ENCODE measurements around the gene C5.
A peak's percentile ranks its signal among the peaks of the same experiment; 100 is the strongest.
"Not testable (repeated sequence)": the region's sequence is repeated elsewhere in the genome, so short reads cannot be mapped to it uniquely, and the experiment has no call there.

The C5 gene

DNA sequence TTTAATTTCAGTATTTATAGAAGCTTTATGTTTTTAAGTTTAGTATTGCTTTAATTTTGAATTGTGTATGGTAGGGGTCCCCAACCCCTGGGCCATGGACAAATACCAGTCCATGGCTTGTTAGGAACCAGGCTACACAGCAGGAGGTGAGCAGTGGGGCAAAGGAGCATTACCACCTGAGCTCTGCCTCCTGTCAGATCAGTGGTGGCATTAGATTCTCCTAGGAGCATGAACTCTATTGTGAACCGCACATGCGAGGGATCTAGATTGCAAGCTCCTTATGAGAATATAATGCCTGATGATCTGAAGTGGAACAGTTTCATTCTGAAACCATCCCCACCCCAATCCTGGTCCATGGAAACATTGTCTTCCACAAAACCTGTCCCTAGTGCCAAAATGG is 1.9 kb downstream of the C5 start:
- DNase-seq: no peak

DNA sequence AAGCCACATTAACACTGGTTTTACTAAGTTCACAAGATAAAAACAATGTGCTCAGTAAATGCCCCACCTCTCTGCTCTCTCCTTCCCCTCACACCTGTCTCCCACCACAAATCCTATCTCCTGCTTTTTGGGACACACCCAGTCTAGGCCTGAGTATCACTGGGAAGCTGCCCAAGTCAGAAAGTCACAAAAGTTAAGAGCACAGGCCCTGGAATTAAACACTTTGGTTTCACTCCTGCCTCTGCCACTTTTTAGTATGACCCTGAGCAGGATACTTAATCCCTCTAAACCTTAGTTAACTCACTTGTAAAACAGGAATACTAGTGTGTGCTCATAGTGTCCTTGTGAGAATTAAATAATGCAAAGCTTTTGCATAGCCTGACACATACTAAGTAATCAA is 11.3 kb downstream of the C5 start:
- no peak for DNase-seq

DNA sequence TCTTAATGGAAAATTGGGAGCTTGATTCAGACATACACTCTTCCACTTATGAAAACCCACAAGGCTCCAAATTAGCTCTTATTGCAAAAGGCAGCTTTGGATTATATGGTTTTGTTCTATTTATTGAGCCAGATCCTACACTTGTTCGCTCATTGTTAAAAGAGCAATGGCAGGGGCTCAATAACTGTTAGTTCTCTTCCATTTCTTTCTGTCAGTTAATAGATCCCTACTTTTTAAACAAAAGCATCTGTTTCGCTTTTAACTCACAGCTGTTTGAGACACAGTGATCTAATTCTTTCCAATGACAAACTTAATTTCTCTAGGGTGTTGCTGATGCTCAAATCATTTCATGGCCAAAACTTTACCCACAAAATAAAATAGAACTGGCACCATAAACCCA is 11.7 kb downstream of the C5 start:
- DNase-seq: no peak

DNA sequence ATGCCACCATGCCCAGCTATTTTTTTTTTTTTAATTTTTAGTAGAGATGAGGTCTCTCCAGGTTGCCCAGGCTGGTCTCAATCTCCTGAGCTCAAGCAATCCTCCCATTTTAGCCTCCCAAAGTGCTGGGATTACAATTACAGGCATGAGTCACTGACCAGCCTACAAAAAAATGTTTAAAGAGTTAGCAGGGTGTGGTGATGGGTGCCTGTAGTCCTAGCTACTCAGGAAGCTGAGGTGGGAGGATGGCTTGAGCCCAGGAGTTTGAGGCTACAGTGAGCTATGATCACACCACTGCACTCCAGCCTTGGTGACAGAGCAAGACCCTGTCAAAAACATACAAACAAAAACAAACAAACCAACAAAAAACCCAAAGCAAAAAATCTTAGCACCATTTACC is 14.4 kb downstream of the C5 start:
- not testable (repeated sequence) for DNase-seq

DNA sequence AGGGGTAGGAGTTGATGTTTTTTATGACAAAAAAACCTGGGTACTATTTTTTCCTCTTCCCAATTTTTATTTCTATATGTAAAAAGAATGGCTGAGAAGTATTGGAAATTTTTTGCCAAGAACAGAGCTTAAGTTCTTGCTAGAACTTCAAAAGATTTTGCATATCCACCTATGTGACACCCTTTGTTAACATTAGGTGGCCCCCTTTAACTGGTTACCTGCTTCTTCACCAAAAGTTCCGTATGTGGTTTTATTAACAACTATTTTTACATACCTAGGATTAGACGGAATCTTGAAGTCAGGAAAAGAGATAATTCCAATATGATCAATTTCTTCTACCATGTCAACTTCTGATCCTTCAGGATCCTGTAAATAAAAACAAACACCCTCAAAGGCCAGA is 15.5 kb downstream of the C5 start:
- no peak for DNase-seq

DNA sequence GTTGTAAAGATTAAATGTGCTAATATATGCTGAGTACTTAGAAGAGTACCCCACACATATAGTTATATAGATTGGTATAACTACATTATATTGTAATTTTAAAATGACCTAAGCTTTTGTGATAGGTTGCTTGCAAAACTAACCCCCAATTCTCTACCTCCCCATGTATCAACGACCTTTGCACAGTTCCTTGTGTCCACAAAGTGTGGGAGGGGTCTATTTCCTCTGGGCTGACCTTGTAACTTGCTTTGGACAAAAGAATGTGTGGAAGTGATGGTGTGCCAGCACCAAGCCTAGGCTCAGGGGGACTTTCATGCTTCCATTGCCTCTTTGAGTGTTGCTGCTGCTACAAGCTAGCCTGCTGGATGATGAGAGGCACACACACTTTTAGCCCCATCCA is 20.6 kb downstream of the C5 start:
- DNase-seq: no peak

DNA sequence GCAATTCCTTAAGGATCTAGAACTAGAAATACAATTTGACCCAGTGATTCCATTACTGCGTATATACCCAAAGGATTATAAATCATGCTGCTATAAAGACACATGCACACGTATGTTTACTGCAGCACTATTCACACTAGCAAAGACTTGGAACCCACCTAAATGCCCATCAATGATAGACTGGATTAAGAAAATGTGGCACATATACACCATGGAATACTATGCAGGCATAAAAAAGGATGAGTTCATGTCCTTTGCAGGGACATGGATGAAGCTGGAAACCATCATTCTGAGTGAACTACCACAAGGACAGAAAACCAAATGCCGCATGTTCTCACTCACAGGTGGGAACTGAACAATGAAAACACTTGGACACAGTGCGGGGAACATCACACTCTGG is 21.8 kb downstream of the C5 start:
- DNase-seq: not testable (repeated sequence)

DNA sequence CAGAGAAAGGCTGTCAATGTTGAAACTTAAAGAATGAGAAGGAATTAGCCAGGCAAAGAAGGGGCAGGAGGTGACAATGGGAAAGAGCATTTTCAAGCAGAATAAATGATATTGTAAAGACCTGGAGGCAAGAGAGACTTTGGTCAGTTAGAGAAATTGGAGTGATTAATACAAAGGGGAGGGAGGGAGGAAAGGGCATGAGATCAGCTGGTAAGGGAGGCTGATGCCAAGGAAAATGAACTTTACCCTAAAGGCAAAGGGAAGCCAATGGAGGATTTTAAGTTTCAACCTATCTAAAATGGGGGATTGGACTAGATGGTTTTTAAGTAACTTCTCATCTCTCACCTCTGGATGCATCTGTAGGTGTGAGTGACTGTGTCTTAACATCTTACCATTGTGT is 23.3 kb downstream of the C5 start:
- DNase-seq: no peak

DNA sequence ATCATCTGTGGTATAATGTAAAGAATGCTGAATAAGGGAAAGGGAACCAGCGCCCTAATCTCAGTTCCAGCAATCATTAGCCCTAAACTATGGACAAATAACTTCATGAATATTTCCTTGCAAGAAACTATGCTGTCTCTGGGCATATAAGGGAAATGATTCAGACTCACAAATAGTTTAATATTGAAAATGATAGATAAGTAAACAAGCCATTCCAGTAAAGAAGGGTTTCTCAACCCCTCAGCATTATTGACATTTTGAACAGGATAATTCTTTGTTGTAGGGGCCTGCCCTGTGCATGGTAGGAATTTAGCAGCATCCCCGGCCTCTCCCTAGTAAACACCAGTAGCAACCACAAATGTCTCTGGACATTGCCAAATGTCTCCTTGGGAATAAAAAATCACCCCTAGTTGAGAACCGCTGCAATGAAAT is 23.8 kb downstream of the C5 start:
- DNase-seq: no peak

DNA sequence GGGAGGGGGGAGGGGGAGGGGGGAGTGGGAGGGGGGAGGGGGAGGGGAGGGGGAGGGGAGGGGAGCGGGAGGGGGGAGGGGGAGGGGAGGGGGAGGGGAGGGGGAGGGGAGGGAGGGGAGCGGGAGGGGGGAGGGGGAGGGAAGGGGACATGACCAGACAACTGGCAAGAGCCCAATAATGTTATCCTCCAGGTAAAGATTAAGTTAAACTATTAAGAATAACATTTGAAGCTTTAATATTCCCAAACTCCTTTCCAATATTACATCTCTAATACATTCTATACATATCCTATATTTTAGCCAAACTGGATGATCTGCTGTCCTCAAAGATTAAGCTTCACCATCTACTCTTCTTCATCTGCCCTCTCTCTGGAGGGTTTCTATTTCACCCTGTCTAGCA is 25.8 kb downstream of the C5 start:
- no peak for DNase-seq

DNA sequence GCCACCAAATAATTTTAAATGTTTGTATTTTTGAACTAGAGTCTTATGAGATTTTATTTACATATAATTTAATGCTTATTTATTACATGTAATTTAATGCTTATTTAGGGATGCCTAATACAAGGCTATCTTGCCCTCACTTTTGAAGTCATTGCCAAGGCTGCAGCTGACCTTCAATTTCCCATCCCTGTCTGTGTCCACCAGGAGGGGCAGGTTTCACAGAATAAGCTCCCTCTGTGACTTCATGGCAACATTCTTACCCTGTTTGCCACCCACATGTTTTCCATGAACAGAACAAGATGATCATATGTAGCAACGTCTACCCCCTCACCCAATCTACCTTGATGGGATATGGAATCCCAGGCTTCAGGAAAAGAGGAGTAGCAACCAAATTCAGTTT is 27.0 kb downstream of the C5 start:
- DNase-seq: no peak

DNA sequence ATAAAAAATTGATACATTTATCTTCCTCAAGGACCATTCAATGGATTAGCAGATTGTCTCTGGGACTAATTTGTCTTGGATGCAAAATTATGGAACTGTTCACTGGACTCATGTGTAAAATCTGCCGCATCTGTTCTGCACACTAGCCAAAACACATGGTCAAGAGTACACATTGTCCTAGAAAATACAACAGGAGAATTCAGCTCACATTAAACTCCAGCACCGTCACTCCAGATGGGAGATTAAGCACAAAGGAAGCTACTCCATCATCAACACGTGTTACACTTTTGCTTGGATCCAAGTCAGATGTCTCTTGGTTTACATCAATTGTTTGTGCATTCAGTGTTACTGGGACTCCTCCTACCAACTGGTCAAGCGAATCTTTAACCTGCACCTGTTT is 28.8 kb downstream of the C5 start:
- no peak for DNase-seq

DNA sequence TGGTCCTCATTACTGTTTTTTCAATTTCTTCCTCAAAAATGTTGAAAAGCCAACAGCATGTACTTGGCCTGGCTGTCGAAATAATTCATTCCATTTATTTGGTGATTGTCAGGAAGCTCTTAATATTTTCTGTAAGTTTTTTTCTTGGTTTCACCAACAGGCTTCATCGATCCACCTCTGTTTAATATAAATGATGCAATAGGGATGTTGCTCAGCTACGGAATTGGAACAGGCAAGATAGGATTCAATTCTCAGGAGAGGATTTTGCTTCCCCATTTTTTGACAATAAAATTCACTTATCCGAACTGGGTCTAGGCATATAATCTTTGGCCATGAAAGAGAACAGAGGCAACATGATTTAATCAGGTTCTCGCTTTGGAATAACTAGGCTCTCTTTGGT is 30.8 kb downstream of the C5 start:
- DNase-seq: no peak

DNA sequence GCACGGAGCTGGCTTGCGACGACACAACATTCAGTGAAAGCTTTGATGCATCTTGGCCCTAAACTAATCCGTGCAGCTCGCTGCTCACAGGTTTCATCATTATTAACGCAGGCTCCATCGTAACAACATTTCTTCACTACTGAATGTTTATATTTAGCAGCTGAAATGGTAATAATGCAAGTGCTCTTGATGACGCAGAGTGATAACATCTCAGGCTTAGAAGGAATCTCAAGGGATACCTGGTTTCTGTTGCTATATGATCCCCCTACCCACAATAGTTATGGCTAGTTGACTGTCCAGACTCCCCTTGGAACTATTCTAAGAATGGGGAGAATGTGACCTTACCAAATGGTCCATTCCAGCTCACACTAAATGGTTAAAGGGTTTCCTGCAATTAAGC is 36.2 kb downstream of the C5 start:
- no peak for DNase-seq

DNA sequence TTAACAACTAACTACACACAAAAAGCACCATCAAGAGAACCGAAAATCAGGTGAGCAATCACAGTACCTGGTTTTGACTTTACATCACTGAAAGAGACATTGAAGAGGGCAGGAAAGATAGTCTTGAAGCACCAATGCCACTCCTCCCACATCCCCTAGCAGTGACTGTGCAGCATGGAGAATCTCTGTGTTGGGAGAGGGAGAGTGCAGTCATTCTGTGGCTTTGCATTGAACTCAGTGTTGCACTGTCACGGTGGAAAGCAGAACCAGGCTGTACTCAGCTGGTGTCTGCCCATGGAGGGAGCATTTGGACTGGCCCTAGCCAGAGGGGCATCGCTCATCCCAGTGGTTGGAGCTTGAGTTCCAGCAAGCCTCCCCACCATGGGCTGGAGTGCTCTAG is 40.4 kb downstream of the C5 start:
- DNase-seq: peak; percentile 8

DNA sequence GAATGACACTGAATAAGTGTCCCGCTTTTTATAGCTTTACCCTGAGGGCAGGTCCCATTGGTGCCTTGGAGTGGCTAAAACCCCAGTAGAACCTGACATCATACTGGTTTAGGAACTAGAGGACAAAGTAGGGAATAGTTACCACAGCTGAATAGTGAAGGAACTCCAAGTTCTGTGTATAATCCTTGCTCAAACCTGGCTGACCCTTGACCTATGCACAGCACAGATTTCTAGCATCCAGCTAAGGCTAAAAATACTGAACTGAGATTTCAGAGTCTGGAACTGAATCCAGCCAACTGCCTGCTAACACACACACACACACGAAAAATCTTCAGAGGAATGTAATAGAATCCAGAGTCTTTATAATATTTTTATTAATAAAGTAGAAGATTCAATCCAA is 50.8 kb downstream of the C5 start:
- no peak for DNase-seq

DNA sequence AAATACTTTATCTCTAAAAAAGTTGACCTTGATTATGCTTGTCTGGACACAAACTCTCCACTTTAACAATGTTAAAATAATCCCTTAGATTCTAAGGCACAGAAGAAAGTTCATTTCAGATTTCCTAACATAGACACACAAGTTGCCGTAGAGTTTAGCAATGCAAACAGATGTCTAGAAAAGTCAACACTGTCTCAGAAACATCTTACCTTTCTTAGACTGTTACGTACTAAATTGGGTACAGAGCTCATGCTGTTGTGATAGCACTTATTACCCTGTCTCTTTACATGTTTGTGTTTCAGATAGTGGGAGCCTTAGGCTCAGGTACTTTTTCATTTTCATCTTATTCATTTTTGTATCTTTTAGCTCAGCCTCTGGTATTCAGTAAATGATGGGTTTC is 52.0 kb downstream of the C5 start:
- no peak for DNase-seq

DNA sequence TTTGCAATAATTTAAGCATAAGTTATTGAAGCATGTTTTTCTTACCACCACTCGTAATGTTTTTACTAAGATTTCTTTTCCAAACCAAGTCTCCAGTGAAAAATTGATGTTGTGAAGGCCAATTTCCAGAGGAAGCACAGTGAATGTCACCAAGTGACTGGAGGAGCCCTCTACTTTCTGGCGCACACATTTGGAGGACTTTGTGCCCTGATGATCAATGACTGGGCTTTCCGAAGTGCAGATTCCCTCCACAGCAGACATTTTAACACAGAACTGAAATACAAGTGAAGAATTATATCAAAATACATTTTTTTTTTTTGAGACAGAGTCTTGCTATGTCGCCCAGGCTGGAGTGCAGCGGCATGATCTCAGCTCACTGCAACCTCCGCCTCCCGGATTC is 52.6 kb downstream of the C5 start:
- no peak for DNase-seq

DNA sequence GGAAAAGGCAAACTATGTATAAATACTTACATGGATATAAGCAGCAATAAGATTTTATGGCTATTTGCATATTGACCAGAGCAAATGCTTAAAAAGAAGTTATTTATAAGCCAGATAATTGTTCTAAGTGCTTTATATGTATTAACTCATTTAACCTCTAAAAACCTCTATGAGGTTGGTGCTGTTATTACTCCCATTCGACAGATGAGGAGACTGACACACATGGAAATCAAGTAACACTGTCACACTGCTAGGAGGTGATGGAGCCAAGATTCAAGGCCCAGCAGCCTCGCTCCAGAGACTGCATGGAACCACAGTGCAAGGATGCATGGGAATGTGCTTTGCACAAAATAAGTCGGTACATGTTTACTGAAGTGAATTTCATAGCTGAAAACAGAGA is 53.7 kb downstream of the C5 start:
- DNase-seq: no peak

DNA sequence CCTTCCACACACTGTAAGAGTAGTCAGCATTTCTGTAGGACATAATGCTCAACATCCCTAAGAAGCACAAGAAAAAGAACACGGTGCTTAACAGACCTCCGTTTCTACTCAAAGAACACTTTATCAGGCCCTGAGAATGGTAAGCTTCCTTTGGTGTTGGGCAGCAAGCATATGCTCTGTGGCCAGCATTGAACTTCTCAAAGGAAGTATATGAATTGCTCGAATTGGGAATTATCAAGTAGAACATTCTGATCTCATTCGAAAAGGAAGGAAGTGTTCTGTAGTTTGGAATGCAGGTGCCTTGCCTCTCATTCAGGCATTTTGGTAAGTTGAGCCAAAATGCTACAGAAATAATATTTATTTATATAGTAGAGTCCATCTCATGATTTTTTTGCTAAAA is 61.0 kb downstream of the C5 start:
- DNase-seq: no peak

DNA sequence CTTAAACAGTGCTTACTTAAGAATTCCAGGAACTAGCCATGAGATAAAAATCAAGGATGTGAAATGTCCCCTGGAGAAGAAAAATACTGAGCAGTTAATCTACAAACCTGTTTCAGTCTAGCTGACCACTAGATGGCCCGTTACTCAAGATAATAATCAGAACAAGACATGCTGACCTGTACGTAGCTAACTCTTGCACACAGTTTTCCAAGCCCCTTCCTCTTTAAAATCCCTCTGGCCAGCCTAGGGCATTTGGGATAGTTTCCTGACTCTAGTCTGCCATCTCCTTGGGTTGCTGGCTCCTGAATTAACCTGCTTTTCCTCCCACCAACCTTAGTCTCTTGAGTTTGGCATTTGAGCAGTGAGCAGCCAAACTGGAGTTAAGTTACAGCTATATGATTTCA is 64.3 kb downstream of the C5 start:
- no peak for DNase-seq

DNA sequence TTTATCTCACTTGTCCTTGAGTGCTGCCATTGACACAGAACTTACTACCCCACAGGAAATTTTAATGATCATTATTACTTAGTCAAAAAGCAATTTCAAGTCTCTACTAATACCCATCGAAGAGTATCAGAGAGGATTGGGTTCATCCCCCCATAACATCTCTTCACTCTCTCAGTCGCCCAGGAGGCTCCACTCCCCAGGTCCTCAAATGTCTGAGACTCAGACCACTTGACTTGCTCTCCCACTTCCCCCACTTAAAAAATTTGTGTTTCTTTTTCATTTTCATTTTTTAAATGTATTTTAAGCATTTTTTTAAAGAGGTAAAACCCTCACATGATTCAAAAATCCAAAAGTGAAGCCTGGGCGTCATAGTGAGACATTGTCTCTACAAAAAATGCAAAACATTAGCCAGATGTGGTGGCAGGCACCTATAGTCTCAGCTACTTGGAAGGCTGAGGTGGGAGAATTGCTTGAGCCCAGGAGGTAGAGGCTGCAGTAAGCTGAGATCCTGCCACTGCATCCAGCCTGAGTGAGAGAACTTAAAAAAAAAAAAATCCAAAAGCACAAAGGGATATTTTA is 66.7 kb downstream of the C5 start:
- no peak for DNase-seq

DNA sequence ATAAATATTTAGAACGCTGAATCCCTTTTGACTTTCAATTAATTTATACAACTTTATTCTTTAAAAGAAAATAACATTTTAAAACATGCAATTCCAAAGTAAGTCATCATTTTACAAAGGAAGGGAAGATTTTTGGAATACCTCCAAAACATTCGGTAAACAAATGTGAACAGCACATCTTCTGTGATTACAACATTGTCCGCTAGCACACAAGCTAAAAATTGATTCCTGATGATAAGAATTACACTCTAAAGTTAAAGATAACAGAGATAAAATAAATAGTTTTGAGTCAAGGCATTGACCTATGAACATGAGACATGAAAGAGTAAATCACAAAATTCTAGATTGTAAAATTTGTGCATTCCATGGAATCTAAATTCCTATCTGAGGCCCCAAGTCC is 67.2 kb downstream of the C5 start:
- DNase-seq: no peak

DNA sequence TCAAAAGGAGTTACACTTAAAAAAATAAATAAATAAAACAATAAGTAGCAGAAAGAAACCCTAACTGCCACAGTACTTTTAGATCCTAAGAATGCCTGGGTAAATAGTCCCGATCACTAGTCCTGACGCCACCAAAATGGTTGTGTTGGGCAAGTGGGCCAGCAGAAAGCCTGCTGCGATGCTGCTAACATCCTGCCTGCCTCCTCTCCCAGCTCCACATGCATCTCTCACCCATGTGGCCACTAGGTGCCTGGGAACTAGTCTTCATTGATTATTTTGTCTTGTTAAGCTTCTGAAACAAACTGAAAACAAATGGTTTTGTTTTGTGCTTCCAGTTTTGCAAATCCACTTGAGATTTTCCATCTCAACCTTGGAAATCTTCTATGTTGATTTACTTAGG is 69.1 kb downstream of the C5 start:
- no peak for DNase-seq

DNA sequence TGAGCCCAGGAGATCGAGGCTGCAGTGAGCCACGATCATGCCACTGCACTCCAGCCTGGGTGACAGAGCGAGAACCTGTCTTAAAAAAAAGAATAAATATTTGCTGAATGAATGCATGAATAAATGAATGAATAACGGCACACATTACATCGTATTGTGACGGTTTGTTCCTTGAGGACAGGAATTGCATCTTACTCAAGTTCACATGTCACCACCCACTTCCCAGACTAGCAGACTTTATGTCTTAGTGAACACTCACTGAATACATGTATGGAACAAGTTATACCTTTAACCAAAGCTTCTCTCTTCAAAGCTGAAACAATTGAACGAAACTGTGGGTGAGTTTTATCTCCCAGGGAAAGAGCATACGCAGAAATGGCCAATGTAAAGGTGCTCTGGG is 70.3 kb downstream of the C5 start:
- no peak for DNase-seq

DNA sequence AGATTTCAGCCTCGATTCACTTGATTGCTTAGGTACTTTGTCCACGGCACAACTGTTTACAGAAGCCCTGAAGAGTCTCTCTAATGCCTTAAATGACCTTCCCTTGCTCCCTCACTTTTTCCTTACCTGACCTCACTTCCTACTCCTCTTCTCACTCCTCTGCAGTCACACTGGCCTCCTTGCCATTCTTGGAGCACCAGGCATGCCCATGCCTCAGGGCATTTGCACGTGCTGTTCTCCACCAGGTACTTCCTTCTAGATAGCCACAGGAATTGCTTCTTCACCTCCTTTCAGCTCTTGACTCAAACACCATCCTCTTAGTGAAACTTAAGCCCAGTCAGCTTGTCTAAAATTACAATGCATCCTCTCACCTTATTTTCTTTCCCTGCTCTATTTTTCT is 71.1 kb downstream of the C5 start:
- no peak for DNase-seq

Data from activated CD4-positive, alpha-beta T cell treated with anti-CD3 and anti-CD28 coated beads for 48 hours (primary cell).